Astrocyte (in vitro differentiated cells and primary cell): ENCODE data around the gene LYPD6. TPM values are rescaled to one million over a fixed set of nuclear protein-coding genes. Genes with fewer than 3 reads are reported as not detected.

Experiments used
- DNase-seq: peaks from one replicate; pipeline ENCODE4 v3.0.0-alpha.2; 2010; ENCODE audit warnings: low read depth
- FAIRE-seq: peaks from 2 replicates; lab custom pipeline; 2011; peaks lifted over from hg19 to GRCh38; lab: Jason Lieb, UNC
- H2AFZ ChIP-seq: 2 replicates; pipeline ENCODE4 v1.6.0; 2012; ENCODE audit warnings: low read depth, low read length, inconsistent platforms
- H3K27ac ChIP-seq: 2 replicates; pipeline ENCODE4 v1.5.1; 2011; ENCODE audit warnings: low read depth, low read length, inconsistent platforms
- H3K27me3 ChIP-seq: 2 replicates; pipeline ENCODE4 v1.6.0; 2011; ENCODE audit warnings: low read length, inconsistent platforms; ENCODE audit not compliant: insufficient read depth
- H3K36me3 ChIP-seq: 2 replicates; pipeline ENCODE4 v1.5.1; 2011; ENCODE audit warnings: low read length, inconsistent platforms; ENCODE audit not compliant: insufficient read depth
- H3K4me1 ChIP-seq: 2 replicates; pipeline ENCODE4 v1.5.1; 2011; ENCODE audit warnings: low read length, inconsistent platforms; ENCODE audit not compliant: insufficient read depth
- H3K4me2 ChIP-seq: 2 replicates; pipeline ENCODE4 v1.6.0; 2012; ENCODE audit warnings: low read length, inconsistent platforms
- H3K4me3 ChIP-seq: 2 replicates; pipeline ENCODE4 v1.5.1; 2011; ENCODE audit warnings: low read depth, mild to moderate bottlenecking, low read length, inconsistent platforms; ENCODE audit not compliant: insufficient read depth
- H3K79me2 ChIP-seq: 2 replicates; pipeline ENCODE4 v1.6.0; 2012; ENCODE audit warnings: mild to moderate bottlenecking, low read length, inconsistent platforms; ENCODE audit not compliant: insufficient read depth
- H3K9ac ChIP-seq: 2 replicates; pipeline ENCODE4 v1.6.0; 2012; ENCODE audit warnings: mild to moderate bottlenecking, low read length, inconsistent platforms
- H3K9me3 ChIP-seq: 2 replicates; pipeline ENCODE4 v1.5.1; 2012; ENCODE audit warnings: low read depth, mild to moderate bottlenecking, low read length, inconsistent platforms; ENCODE audit not compliant: insufficient read depth
- H4K20me1 ChIP-seq: 2 replicates; pipeline ENCODE4 v1.6.0; 2012; ENCODE audit warnings: low read length, inconsistent platforms; ENCODE audit not compliant: insufficient read depth
- H3K27ac Mint-ChIP-seq: one replicate; pipeline ENCODE4 v1.8.0; 2021; ENCODE audit warnings: mild to moderate bottlenecking, mixed read lengths; ENCODE audit not compliant: unreplicated experiment
- H3K27me3 Mint-ChIP-seq: one replicate; pipeline ENCODE4 v1.8.0; 2021; ENCODE audit warnings: low read depth, mixed read lengths; ENCODE audit not compliant: unreplicated experiment
- H3K36me3 Mint-ChIP-seq: one replicate; pipeline ENCODE4 v1.8.0; 2021; ENCODE audit warnings: low read depth, mixed read lengths; ENCODE audit not compliant: unreplicated experiment
- H3K4me1 Mint-ChIP-seq: one replicate; pipeline ENCODE4 v1.8.0; 2021; ENCODE audit warnings: low read depth, mixed read lengths; ENCODE audit not compliant: unreplicated experiment
- H3K4me3 Mint-ChIP-seq: one replicate; pipeline ENCODE4 v1.8.0; 2021; ENCODE audit warnings: mild to moderate bottlenecking, moderate library complexity, mixed read lengths; ENCODE audit not compliant: unreplicated experiment
- H3K9me3 Mint-ChIP-seq: one replicate; pipeline ENCODE4 v1.8.0; 2021; ENCODE audit warnings: mild to moderate bottlenecking, mixed read lengths; ENCODE audit not compliant: unreplicated experiment
- CTCF ChIP-seq: IDR thresholded peaks from 2 replicates; pipeline ENCODE4 v1.5.1; 2011; ENCODE audit warnings: low read depth, mild to moderate bottlenecking, inconsistent platforms, low read length, moderate library complexity; ENCODE audit not compliant: insufficient read depth
- EZH2 ChIP-seq: IDR thresholded peaks from 2 replicates; pipeline ENCODE4 v1.6.1; 2012; ENCODE audit warnings: mild to moderate bottlenecking, low read length, inconsistent platforms; ENCODE audit not compliant: insufficient read depth
- total RNA-seq: library from RNA; stranded (reverse); gene quantifications from 2 replicates; pipeline ENCODE4 v1.2.1, GENCODE V29; 2021

Gene LYPD6
- total RNA-seq, 1 donor from 2014 or later = 1.4 TPM

- no peak overlapping the region for H3K4me2 ChIP-seq
- Mint-ChIP-seq H3K27me3 (peaks cover 2% of the 10 kb centered on the region), H3K9me3 (no peaks in the 10 kb centered on the region), H3K27ac (no peak overlapping the region), H3K4me3 (no peak overlapping the region), H3K4me1 (no peaks in the 10 kb centered on the region), H3K36me3 (no peaks in the 10 kb centered on the region)
- no peaks in the 10 kb centered on the region for H3K27me3 ChIP-seq
- H3K4me3 ChIP-seq = no peak overlapping the region
- H3K36me3 ChIP-seq = no peaks in the 10 kb centered on the region
- no peak overlapping the region for H2AFZ ChIP-seq
- H3K4me1 ChIP-seq = no peaks in the 10 kb centered on the region
- FAIRE-seq (no peak), DNase-seq (no peak)
- H3K9ac ChIP-seq = no peak overlapping the region
- TF ChIP-seq EZH2 = no peak
- TF ChIP-seq CTCF = no peak
- H3K79me2 ChIP-seq = no peaks in the 10 kb centered on the region
- no peaks in the 10 kb centered on the region for H4K20me1 ChIP-seq
- no peaks in the 10 kb centered on the region for H3K9me3 ChIP-seq
- H3K27ac ChIP-seq = no peak overlapping the region
Observed at GRCh38 chr2:149344105-149344504, 13.7 kb downstream of the LYPD6 start.

GRCh38 chr2:149346272-149346671 lies 15.9 kb downstream of the LYPD6 start:
- no peak overlapping the region for H3K9ac ChIP-seq
- no peaks in the 10 kb centered on the region for H3K36me3 ChIP-seq
- no peak overlapping the region for H3K4me3 ChIP-seq
- Mint-ChIP-seq H3K27me3 (peaks cover 2% of the 10 kb centered on the region), H3K27ac (no peak overlapping the region), H3K4me3 (no peak overlapping the region), H3K36me3 (no peaks in the 10 kb centered on the region), H3K9me3 (no peaks in the 10 kb centered on the region), H3K4me1 (no peaks in the 10 kb centered on the region)
- H3K9me3 ChIP-seq = no peaks in the 10 kb centered on the region
- H4K20me1 ChIP-seq = no peaks in the 10 kb centered on the region
- DNase-seq = no peak
- TF ChIP-seq EZH2 (no peak), CTCF (no peak)
- H3K4me2 ChIP-seq = no peak overlapping the region
- no peak overlapping the region for H3K27ac ChIP-seq
- H3K4me1 ChIP-seq = no peaks in the 10 kb centered on the region
- H2AFZ ChIP-seq = no peak overlapping the region
- no peaks in the 10 kb centered on the region for H3K27me3 ChIP-seq
- no peak for FAIRE-seq
- no peaks in the 10 kb centered on the region for H3K79me2 ChIP-seq

GRCh38 chr2:149348291-149348690 lies 17.9 kb downstream of the LYPD6 start:
- DNase-seq (no peak), FAIRE-seq (no peak)
- Histone ChIP-seq H3K27ac (no peak overlapping the region), H3K4me3 (no peak overlapping the region), H3K4me2 (no peak overlapping the region), H3K27me3 (no peaks in the 10 kb centered on the region), H4K20me1 (no peaks in the 10 kb centered on the region), H3K4me1 (no peaks in the 10 kb centered on the region), H3K79me2 (no peaks in the 10 kb centered on the region), H3K9ac (no peak overlapping the region), H3K36me3 (no peaks in the 10 kb centered on the region), H3K9me3 (no peaks in the 10 kb centered on the region), H2AFZ (no peak overlapping the region)
- TF ChIP-seq CTCF (no peak), EZH2 (no peak)
- Mint-ChIP-seq H3K4me1 (no peaks in the 10 kb centered on the region), H3K36me3 (no peaks in the 10 kb centered on the region), H3K4me3 (no peak overlapping the region), H3K9me3 (no peaks in the 10 kb centered on the region), H3K27me3 (peaks cover 2% of the 10 kb centered on the region), H3K27ac (no peak overlapping the region)
